Measurements from ENCODE around the gene RTN1.

Gene RTN1

GRCh38 chr14:59852350-59852749 lies 18.2 kb downstream of the RTN1 start:
- Histone ChIP-seq H4K20me1 (ENCODE audit: control insufficient read depth, insufficient read depth, low read depth, low read length) (no peaks in the 10 kb centered on the region), H3K27ac (ENCODE audit: low read depth, low read length) (no peak overlapping the region), H3K4me3 (ENCODE audit: low read length) (no peak overlapping the region), H3K9me2 (replicated peaks; ENCODE audit: control insufficient read depth, low read length) (no peaks in the 10 kb centered on the region), H3K4me1 (ENCODE audit: control insufficient read depth, low read length) (peaks cover 21% of the 10 kb centered on the region), H3K36me3 (ENCODE audit: control insufficient read depth, low read length) (no peaks in the 10 kb centered on the region), H3K27me3 (ENCODE audit: control insufficient read depth, low read length) (no peaks in the 10 kb centered on the region), H3K79me2 (ENCODE audit: control insufficient read depth, low read length) (no peaks in the 10 kb centered on the region), H3K4me2 (ENCODE audit: low read length) (no peak overlapping the region), H3F3A (ENCODE audit: control insufficient read depth, insufficient read depth) (no peaks in the 10 kb centered on the region), H3K9me3 (ENCODE audit: control insufficient read depth, insufficient read depth, low read length) (no peaks in the 10 kb centered on the region)
- TF ChIP-seq EZH2phosphoT487 (IDR thresholded peaks at IDR 0.05; ENCODE audit: borderline replicate concordance, low read length) = no peak
- TF ChIP-seq CTCF (IDR thresholded peaks at IDR 0.05; ENCODE audit: low read depth, low read length, poor library complexity, severe bottlenecking) = no peak

GRCh38 chr14:59850458-59850857 lies 20.1 kb downstream of the RTN1 start:
- no peaks in the 10 kb centered on the region for H3K79me2 ChIP-seq (ENCODE audit: control insufficient read depth, low read length)
- H4K20me1 ChIP-seq (ENCODE audit: control insufficient read depth, insufficient read depth, low read depth, low read length) = no peaks in the 10 kb centered on the region
- TF ChIP-seq EZH2phosphoT487 (IDR thresholded peaks at IDR 0.05; ENCODE audit: borderline replicate concordance, low read length) = no peak
- no peak for TF ChIP-seq CTCF (IDR thresholded peaks at IDR 0.05; ENCODE audit: low read depth, low read length, poor library complexity, severe bottlenecking)
- H3F3A ChIP-seq (ENCODE audit: control insufficient read depth, insufficient read depth) = no peaks in the 10 kb centered on the region
- H3K4me2 ChIP-seq (ENCODE audit: low read length) = no peak overlapping the region
- no peaks in the 10 kb centered on the region for H3K27me3 ChIP-seq (ENCODE audit: control insufficient read depth, low read length)
- no peaks in the 10 kb centered on the region for H3K36me3 ChIP-seq (ENCODE audit: control insufficient read depth, low read length)
- H3K4me3 ChIP-seq (ENCODE audit: low read length) = no peak overlapping the region
- H3K27ac ChIP-seq (ENCODE audit: low read depth, low read length) = no peak overlapping the region
- H3K9me3 ChIP-seq (ENCODE audit: control insufficient read depth, insufficient read depth, low read length) = no peaks in the 10 kb centered on the region
- H3K4me1 ChIP-seq (ENCODE audit: control insufficient read depth, low read length) = peaks cover 21% of the 10 kb centered on the region
- H3K9me2 ChIP-seq (replicated peaks; ENCODE audit: control insufficient read depth, low read length) = no peaks in the 10 kb centered on the region

GRCh38 chr14:59849411-59850130 lies 21.0 kb downstream of the RTN1 start:
- H3K79me2 ChIP-seq (ENCODE audit: control insufficient read depth, low read length) = no peaks in the 10 kb centered on the region
- H3K9me2 ChIP-seq (replicated peaks; ENCODE audit: control insufficient read depth, low read length) = no peaks in the 10 kb centered on the region
- no peaks in the 10 kb centered on the region for H3K36me3 ChIP-seq (ENCODE audit: control insufficient read depth, low read length)
- no peak overlapping the region; the same call in 1 of the 2 replicates for H3K27ac ChIP-seq (ENCODE audit: low read depth, low read length)
- no peaks in the 10 kb centered on the region for H4K20me1 ChIP-seq (ENCODE audit: control insufficient read depth, insufficient read depth, low read depth, low read length)
- peaks cover 21% of the 10 kb centered on the region for H3K4me1 ChIP-seq (ENCODE audit: control insufficient read depth, low read length)
- H3K27me3 ChIP-seq (ENCODE audit: control insufficient read depth, low read length) = no peaks in the 10 kb centered on the region
- no peaks in the 10 kb centered on the region for H3F3A ChIP-seq (ENCODE audit: control insufficient read depth, insufficient read depth)
- TF ChIP-seq EZH2phosphoT487 (IDR thresholded peaks at IDR 0.05; ENCODE audit: borderline replicate concordance, low read length) (no peak), CTCF (IDR thresholded peaks at IDR 0.05; ENCODE audit: low read depth, low read length, poor library complexity, severe bottlenecking) (no peak)
- no peak overlapping the region for H3K4me3 ChIP-seq (ENCODE audit: low read length)
- peak overlapping the region; percentile 17 for H3K4me2 ChIP-seq (ENCODE audit: low read length)
- H3K9me3 ChIP-seq (ENCODE audit: control insufficient read depth, insufficient read depth, low read length) = no peaks in the 10 kb centered on the region
